ENCODE data around the gene DESI1.
"Not testable (repeated sequence)": the region's sequence is repeated elsewhere in the genome, so short reads cannot be mapped to it uniquely, and the experiment has no call there.

Gene DESI1

GRCh38 chr22:41585898-41586297 lies 34.9 kb downstream of the DESI1 start:
- DNase-seq (ENCODE audit: low read depth), result no peak

- DNase-seq (ENCODE audit: low read depth), result no peak
Observed at GRCh38 chr22:41584881-41585280, 36.0 kb downstream of the DESI1 start.

GRCh38 chr22:41582694-41583093 lies 38.1 kb downstream of the DESI1 start:
- DNase-seq (ENCODE audit: low read depth), result no peak

GRCh38 chr22:41579997-41580355 lies 40.9 kb downstream of the DESI1 start:
- DNase-seq (ENCODE audit: low read depth), result no peak

- DNase-seq (ENCODE audit: low read depth), result no peak
Observed at GRCh38 chr22:41579297-41579996, 41.4 kb downstream of the DESI1 start.

GRCh38 chr22:41578818-41579217 lies 42.0 kb downstream of the DESI1 start:
- no peak for DNase-seq (ENCODE audit: low read depth)

- DNase-seq (ENCODE audit: low read depth), result no peak
Observed at GRCh38 chr22:41578114-41578513, 42.7 kb downstream of the DESI1 start.

- no peak for DNase-seq (ENCODE audit: low read depth)
Observed at GRCh38 chr22:41576877-41577276, 44.0 kb downstream of the DESI1 start.

- no peak for DNase-seq (ENCODE audit: low read depth)
Observed at GRCh38 chr22:41575533-41575932, 45.3 kb downstream of the DESI1 start.

- DNase-seq (ENCODE audit: low read depth), result no peak
Observed at GRCh38 chr22:41574847-41575381, 45.9 kb downstream of the DESI1 start.

GRCh38 chr22:41573677-41574076 lies 47.2 kb downstream of the DESI1 start:
- no peak for DNase-seq (ENCODE audit: low read depth)

- DNase-seq (ENCODE audit: low read depth), result not testable (repeated sequence)
Observed at GRCh38 chr22:41572305-41572704, 48.5 kb downstream of the DESI1 start.

GRCh38 chr22:41571786-41572185 lies 49.1 kb downstream of the DESI1 start:
- DNase-seq (ENCODE audit: low read depth), result no peak

- DNase-seq (ENCODE audit: low read depth), result no peak
Observed at GRCh38 chr22:41570221-41570620, 50.6 kb downstream of the DESI1 start.

- no peak for DNase-seq (ENCODE audit: low read depth)
Observed at GRCh38 chr22:41568811-41569210, 52.0 kb downstream of the DESI1 start.

- DNase-seq (ENCODE audit: low read depth), result no peak
Observed at GRCh38 chr22:41567512-41567768, 53.4 kb downstream of the DESI1 start.

- DNase-seq (ENCODE audit: low read depth), result peak; percentile 53
Observed at GRCh38 chr22:41565403-41566054, 55.3 kb downstream of the DESI1 start.

- no peak for DNase-seq (ENCODE audit: low read depth)
Observed at GRCh38 chr22:41564563-41564962, 56.3 kb downstream of the DESI1 start.

- DNase-seq (ENCODE audit: low read depth), result no peak
Observed at GRCh38 chr22:41563051-41563711, 57.7 kb downstream of the DESI1 start.

- DNase-seq (ENCODE audit: low read depth), result no peak
Observed at GRCh38 chr22:41562461-41562860, 58.4 kb downstream of the DESI1 start.

GRCh38 chr22:41561788-41562187 lies 59.1 kb downstream of the DESI1 start:
- DNase-seq (ENCODE audit: low read depth), result no peak

GRCh38 chr22:41561335-41561734 lies 59.5 kb downstream of the DESI1 start:
- DNase-seq (ENCODE audit: low read depth), result no peak

- no peak for DNase-seq (ENCODE audit: low read depth)
Observed at GRCh38 chr22:41560095-41560471, 60.8 kb downstream of the DESI1 start.

All from fibroblast of the conjunctiva (primary cell).